PFSK-1 (cell line): Measurements from ENCODE around the gene LRRC8D.

Experiments used
- FOXP2 ChIP-seq: optimal IDR thresholded peaks from 2 replicates; pipeline ENCODE3; 2011; ENCODE audit warnings: borderline replicate concordance, control low read depth, inconsistent platforms; ENCODE audit not compliant: insufficient read depth; ENCODE audit errors: extremely low read length, extremely low read depth
- POLR2AphosphoS5 ChIP-seq: IDR thresholded peaks from 2 replicates; pipeline ENCODE4 v1.6.1; 2012; ENCODE audit warnings: low read depth, mild to moderate bottlenecking, control low read depth, low read length, moderate library complexity
- REST ChIP-seq, 2 experiments: IDR thresholded peaks; 2 replicates each; pipeline versions ENCODE4 v1.6.1 to v1.8.0; 2011 to 2012; ENCODE audit warnings: low read depth in 2 of 2, low read length in 2 of 2, control low read depth in 1 of 2, inconsistent platforms in 1 of 2, mild to moderate bottlenecking in 1 of 2, moderate library complexity in 1 of 2; ENCODE audit not compliant: insufficient read depth in 1 of 2
- SIN3A ChIP-seq: IDR thresholded peaks from 2 replicates; pipeline ENCODE4 v1.6.1; 2012; ENCODE audit warnings: mild to moderate bottlenecking, low read length, moderate library complexity, borderline replicate concordance; ENCODE audit not compliant: insufficient read depth
- TAF1 ChIP-seq: IDR thresholded peaks from 2 replicates; pipeline ENCODE4 v1.6.1; 2012; ENCODE audit warnings: low read length, control low read depth, borderline replicate concordance; ENCODE audit not compliant: insufficient read depth

LRRC8D gene

GRCh38 chr1:89931964-89932363 lies 111.1 kb downstream of the LRRC8D start:
- TF ChIP-seq TAF1 (no peak), REST (IDR thresholded peaks at IDR 0.05; ENCODE audit: insufficient read depth in 1 of 2, low read depth in 2 of 2, low read length in 2 of 2) (no peak), POLR2AphosphoS5 (no peak), FOXP2 (no peak), SIN3A (no peak)

- TF ChIP-seq POLR2AphosphoS5, result no peak
- no peak for TF ChIP-seq SIN3A
- TF ChIP-seq TAF1, result no peak
- TF ChIP-seq REST (IDR thresholded peaks at IDR 0.05; ENCODE audit: insufficient read depth in 1 of 2, low read depth in 2 of 2, low read length in 2 of 2), result no peak
- no peak for TF ChIP-seq FOXP2
These were observed 111.9 kb downstream of the LRRC8D start for GRCh38 chr1:89932598-89933364.

DNA sequence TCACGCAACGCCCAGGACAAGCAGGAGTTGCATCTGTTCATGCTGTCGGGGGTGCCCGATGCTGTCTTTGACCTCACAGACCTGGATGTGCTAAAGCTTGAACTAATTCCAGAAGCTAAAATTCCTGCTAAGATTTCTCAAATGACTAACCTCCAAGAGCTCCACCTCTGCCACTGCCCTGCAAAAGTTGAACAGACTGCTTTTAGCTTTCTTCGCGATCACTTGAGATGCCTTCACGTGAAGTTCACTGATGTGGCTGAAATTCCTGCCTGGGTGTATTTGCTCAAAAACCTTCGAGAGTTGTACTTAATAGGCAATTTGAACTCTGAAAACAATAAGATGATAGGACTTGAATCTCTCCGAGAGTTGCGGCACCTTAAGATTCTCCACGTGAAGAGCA lies 113.6 kb downstream of the LRRC8D start:
- TF ChIP-seq FOXP2 (no peak), POLR2AphosphoS5 (no peak), SIN3A (no peak), REST (IDR thresholded peaks at IDR 0.05; ENCODE audit: insufficient read depth in 1 of 2, low read depth in 2 of 2, low read length in 2 of 2) (no peak), TAF1 (no peak)

DNA sequence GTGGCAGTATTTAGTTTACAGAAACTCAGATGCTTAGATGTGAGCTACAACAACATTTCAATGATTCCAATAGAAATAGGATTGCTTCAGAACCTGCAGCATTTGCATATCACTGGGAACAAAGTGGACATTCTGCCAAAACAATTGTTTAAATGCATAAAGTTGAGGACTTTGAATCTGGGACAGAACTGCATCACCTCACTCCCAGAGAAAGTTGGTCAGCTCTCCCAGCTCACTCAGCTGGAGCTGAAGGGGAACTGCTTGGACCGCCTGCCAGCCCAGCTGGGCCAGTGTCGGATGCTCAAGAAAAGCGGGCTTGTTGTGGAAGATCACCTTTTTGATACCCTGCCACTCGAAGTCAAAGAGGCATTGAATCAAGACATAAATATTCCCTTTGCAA lies 114.4 kb downstream of the LRRC8D start:
- TF ChIP-seq POLR2AphosphoS5 (no peak), SIN3A (no peak), FOXP2 (no peak), TAF1 (no peak), REST (IDR thresholded peaks at IDR 0.05; ENCODE audit: insufficient read depth in 1 of 2, low read depth in 2 of 2, low read length in 2 of 2) (no peak)
